GM23338 (cell line): ENCODE measurements around the gene SPAG16. TPM values are rescaled to one million over a fixed set of nuclear protein-coding genes. Genes with fewer than 3 reads are reported as not detected.

Experiments
- CREB1 ChIP-seq: fragments of 250-450 bp; sonication (Bioruptor Pico); IDR thresholded peaks from 2 replicates; pipeline ENCODE4 v1.5.0; 2020; ENCODE audit warnings: low read depth, mild to moderate bottlenecking, moderate library complexity
- CTCF ChIP-seq, 2 experiments: fragments of 200-600 bp in 1 of 2; sonication (generic) in 1 of 2; conservative IDR thresholded peaks; 2 replicates each; pipeline versions ENCODE4 v1.5.1 to v1.6.1; 2016 to 2017; ENCODE audit warnings: antibody characterized with exemption in 2 of 2, low read depth in 2 of 2, mild to moderate bottlenecking in 2 of 2, moderate library complexity in 1 of 2
- ETS1 ChIP-seq: IDR thresholded peaks from 2 replicates; pipeline ENCODE4 v1.6.1; 2016; ENCODE audit warnings: antibody characterized with exemption
- ZNF462 ChIP-seq: fragments of 250-450 bp; sonication (Bioruptor Pico); IDR thresholded peaks from 2 replicates; pipeline ENCODE4 v1.5.0; 2020; ENCODE audit warnings: mild to moderate bottlenecking, moderate library complexity
- polyA plus RNA-seq: library from polyadenylated mRNA; unstranded; fragments of >200 nt; fragmentation: Nextera tagmentation; extraction: Ambion mirVana; gene quantifications from 2 replicates; pipeline ENCODE4 v1.2.1, GENCODE V29; 2016
- total RNA-seq: library from RNA; depleted of rRNA; stranded (reverse); fragments of >200 nt; shearing (Covaris generic); gene quantifications from 2 replicates; pipeline ENCODE4 v1.2.3, GENCODE V29; 2014

Gene SPAG16
- total and polyA plus RNA-seq, 2 experiments from 2014 or later: 19.7 to 47.8 TPM

GRCh38 chr2:213451542-213452239, 167.4 kb downstream of the SPAG16 start (continued):
- TF ChIP-seq ZNF462 (CRISPR knock-in tag): no peak
- TF ChIP-seq CREB1 (CRISPR knock-in tag): no peak
- TF ChIP-seq CTCF (conservative IDR thresholded peaks at IDR 0.05; ENCODE audit: low read depth in 2 of 2): no peak
- no peak for TF ChIP-seq ETS1
